Ishikawa (cell line): Measurements from ENCODE around the gene CRYGN.

Experiments
- CREB1 ChIP-seq: IDR thresholded peaks from 2 replicates; pipeline ENCODE4 v1.6.1; 2012; ENCODE audit warnings: low read depth
- EP300 ChIP-seq: IDR thresholded peaks from 2 replicates; pipeline ENCODE4 v1.6.1; 2012; ENCODE audit warnings: borderline replicate concordance
- YY1 ChIP-seq: IDR thresholded peaks from 2 replicates; pipeline ENCODE4 v1.6.1; 2012; ENCODE audit warnings: low read depth

GRCh38 chr7:151489498-151489897 is 49.6 kb upstream of the CRYGN start:
- TF ChIP-seq YY1 (no peak), CREB1 (no peak), EP300 (no peak)
